HG03565 (cell line): ENCODE measurements around the gene EFNA1.
A peak's percentile ranks its signal among the peaks of the same experiment; 100 is the strongest.

ENCODE experiments used
- ATAC-seq: cut with Tn5 transposase; IDR thresholded peaks from one replicate; pipeline ENCODE4 v1.9.1; 2021; ENCODE audit warnings: mild to moderate bottlenecking, moderate library complexity; ENCODE audit not compliant: unreplicated experiment

The EFNA1 gene, protein sequence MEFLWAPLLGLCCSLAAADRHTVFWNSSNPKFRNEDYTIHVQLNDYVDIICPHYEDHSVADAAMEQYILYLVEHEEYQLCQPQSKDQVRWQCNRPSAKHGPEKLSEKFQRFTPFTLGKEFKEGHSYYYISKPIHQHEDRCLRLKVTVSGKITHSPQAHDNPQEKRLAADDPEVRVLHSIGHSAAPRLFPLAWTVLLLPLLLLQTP

DNA sequence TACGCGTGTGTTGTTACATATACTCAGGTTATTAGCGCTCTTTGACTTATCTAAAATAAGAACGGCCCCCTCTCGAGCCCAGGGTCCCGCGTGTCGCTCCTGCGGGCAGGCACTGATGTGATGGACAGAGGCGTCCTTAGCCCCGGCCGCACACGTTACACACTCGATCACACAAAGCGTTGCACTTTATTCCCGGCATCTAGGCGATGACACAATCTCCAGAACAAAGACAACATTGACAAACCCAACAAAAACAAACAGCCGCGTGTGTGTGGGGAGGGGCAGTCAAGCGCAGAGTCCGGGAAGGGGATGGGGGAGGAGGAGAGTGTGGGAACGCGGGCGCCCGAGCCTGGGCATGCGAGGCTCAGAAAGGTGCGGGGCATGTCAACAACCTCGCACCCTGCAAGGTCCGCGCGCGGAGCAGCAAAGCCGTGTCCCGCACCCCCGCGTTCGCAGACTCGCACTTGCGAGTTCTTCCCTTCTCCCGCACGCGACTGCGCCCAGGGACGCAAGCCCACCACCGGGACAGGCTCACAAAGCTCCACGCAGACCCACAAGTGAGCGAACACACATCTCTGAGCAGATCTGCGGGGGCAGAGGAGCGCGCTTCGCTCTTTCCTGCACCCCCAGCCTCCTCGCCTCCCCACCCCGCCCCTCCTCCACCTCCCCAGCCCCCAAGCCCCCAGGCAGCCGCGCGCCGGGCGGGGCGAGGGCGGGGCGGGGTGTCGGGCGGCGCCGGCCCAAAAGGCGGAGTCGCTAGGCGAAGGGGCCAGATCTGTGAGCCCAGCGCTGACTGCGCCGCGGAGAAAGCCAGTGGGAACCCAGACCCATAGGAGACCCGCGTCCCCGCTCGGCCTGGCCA is at the start of gene EFNA1:
EFNA1 (plus strand) TSS at position 772 of the 862 bp plus-strand sequence. CDS start 102 bp downstream, outside the sequence.
- ATAC-seq, result no peak

DNA sequence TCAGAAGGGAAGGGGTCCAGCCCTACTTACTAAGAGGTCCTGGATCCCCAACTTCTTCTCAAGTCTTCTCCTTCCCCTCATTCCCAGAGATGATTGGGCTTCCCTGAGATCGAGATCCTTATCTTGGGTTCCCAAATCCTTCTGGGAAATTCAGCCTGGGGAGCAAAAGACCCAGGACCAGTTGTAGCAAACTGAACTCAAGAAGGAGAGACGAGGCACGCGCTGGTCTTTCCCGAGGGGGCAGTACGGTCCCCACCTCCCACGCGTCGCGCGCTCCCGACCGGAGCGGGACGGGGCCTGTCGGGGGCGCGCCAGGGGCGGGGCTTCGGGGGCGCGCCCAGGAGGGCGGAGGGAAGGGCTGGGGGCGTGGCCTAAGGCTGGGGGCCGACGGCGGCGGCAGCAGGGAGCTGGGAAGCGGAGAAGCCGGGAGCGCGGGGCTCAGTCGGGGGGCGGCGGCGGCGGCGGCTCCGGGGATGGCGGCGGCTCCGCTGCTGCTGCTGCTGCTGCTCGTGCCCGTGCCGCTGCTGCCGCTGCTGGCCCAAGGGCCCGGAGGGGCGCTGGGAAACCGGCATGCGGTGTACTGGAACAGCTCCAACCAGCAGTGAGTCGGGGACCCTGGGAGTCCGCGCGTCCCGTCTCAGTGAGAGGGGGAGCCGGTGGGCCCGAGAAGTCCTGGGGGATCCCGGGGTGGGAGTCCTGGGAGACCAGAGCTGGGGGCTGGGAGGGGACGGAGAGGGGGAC is 49.0 kb upstream of the EFNA1 start, which contains the start of gene EFNA3:
EFNA3 (plus strand) TSS at position 369 of the 741 bp plus-strand sequence; CDS start at position 474, 105 bp downstream.
- ATAC-seq, result no peak

DNA sequence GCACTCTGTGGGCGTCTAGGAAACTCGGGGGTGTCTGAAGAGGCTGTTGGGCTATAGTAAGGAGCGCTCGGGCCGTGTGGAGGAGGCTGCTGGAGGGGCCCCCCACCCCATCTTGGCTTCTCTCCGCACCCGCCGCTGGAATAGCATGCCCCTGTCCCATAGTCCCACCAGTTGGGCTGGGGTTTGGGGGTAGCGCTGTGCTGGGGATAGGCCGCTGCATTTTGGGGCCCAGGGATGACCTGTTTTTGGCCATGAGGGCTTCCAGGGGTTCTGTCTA is 48.5 kb upstream of the EFNA1 start:
- no peak for ATAC-seq

DNA sequence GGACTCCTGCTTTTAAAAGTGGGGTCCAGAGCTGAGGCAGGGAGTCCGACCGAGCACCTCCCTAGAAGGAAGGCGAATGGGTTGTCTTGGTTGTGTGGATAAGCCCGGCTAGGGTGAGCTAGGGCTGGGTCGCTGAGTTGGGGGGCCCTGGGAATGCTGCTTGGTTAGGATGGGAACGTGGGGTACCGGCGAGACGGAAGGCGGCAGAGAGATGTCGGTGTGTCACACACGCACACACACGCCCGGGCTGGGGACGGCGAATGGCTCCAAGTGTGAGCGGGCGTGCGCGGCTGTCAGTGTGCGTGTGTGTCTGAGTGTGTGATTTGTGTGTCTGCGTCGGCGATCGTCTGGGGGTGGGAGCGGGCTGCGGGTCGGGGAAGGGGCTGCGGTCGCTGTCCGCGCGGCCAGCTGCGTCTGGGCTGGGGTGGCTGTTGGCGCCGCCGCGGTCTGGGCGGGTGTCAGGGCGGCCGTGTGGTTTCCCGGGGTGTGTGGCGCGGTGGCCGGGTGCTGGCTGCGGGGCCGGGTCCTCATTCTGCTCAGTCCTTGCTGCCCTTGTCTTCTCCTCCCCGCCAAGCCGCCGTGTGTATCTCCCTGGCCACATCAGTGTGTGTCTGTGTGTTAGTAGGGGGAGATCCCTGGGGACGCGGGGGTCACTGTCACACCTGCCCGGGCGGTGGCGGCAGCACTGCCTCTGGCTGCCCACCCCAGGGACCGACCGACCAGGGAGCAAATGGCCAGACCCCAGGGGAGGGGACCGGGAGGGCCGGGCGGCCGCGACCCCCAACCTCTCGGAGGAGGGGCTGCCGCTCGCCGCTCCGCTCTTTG is 48.0 kb upstream of the EFNA1 start:
- ATAC-seq, result no peak

DNA sequence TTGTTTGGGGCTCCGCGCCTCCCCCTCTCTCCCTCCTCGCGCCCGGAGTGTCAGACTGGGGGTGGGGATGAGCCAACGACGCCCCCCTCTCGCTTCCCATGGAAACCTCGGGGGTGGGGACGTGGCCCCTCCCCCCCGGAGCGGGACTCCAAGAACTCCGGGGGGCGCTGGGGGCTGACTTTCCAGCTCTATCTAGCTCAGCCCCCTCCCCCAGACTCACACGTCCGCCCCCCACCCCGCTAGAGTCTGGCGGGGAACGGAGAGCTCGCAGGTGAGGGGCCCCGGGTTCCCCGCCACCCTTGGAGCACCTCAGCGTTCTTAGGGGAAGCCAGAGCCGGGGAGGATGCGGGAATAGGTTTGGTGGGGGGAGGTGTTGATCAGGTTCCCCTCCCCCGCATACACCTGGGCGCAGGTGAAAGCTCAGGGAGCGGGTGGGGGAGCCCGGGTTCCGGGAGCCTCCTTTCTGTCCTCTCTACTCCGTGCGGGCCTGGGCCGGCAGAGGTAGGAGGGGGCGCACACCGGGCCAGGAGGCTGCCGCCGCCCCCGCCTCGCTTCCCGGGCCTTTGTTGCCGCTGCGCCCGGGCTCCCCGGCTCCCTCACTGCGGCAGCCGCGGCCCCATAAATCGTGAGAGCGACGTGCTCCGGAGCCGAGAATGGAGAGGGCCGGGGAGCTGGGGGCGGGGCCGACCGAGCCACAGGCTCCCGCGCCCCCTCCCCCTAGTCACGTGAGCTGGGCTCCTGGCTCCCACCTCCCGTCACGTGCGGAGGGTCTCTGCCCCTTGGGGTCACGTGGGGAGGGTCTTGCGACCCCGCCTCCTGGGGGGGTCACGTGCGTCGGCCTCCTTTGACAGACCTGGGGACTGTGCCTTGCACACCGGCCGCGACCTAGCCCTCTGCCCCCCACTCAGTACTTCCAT is 47.1 kb upstream of the EFNA1 start:
- ATAC-seq, result no peak

DNA sequence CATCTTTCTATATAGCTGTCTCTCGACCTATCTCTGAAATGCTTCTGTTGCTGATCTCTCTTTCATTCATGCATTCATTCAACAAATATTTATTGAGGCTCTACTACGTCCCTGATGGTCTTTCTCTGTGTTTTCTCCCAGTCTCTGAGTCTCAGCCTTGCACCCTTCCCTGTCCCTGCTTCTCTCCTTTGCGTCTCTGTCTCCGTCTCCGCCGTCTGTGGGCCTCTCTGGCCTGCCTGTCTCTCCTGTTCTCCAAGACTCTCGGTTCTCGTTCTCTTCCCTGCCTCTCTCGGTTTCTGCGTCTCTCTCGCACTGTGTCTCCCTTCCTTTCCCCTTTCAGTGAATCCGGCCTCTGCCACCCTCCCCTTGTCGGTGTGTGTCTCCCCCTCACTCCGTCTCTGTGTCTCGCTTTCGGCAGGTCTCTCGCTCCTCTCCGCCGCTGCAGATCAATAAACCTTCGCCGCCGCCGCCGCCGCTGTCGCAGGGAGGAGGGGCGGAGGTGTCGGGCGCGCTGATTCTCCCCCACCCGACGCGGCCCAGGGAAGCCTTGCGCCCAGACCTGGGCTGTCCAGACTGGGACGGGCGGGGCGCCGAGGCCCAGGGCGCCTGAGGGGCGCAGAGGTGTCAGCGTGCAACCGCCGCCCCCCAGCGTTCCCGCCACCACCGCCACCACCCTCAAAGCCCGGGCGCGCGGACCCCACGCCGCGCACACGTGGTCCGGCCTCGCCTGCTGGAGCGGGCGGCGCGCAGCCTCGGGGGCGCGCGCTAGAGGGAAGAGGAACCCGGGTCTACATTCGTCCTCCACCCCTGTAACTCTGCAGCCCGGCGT is 46.0 kb upstream of the EFNA1 start:
- no peak for ATAC-seq

DNA sequence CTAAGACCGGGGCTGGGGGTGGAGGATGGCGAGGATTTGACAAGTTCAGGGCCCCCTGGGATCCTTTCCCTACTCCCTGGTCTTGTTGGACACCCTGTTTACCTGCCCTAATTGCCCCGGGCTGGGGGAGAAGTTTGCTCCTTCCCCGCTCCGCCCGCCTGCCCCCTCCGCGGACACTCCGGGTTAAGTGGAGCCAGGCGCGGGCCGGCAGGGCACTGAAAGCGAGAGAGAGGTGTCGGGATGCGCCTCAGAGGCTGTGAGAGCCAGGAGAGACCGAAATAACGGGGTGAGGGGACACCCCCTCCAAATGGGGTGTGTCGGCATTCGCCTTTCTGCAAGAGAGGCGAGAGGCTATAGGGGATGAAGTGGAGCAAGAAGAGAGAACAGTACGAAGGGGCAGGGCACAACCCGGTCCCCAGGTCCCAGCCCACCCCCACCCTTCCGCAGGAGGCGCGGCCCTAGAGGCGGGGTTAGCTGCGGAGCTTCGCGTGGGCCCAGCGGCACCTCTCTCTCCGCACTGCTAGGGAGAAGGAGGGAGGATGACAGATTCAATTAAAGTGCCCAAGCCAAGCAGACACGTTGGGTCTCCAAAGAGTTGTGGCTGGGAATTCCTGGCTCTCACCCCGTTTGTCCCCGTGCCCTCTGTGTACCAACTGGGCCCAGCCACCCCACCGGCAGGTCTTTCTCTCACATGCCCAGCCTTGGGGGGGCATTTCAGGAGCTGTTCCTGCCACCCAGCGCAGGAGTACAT is 45.2 kb upstream of the EFNA1 start:
- ATAC-seq, result no peak

DNA sequence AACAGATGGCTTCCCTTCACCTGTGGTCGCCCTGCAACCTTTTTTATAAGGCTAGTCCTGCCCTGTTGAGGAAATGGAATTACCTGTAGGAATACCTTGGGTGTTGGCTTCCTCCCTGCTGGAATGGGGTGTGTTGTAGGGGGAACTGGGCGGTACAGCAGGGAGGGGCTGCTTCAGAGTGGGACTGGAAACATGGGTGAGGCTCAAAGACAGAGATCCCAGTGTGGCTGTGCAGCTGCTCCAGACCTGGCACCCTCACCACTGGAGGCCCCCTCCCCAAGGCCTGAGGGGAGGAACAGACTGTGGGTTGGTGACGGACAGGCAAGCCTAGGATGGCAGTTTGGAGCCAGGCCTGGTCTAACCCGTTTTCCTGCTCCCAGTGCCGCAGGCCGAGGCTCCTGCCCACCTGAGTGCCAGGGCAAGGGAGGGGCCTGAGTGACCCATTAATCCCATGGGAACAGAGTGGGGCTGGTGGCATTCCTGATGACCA is 44.6 kb upstream of the EFNA1 start:
- no peak for ATAC-seq

DNA sequence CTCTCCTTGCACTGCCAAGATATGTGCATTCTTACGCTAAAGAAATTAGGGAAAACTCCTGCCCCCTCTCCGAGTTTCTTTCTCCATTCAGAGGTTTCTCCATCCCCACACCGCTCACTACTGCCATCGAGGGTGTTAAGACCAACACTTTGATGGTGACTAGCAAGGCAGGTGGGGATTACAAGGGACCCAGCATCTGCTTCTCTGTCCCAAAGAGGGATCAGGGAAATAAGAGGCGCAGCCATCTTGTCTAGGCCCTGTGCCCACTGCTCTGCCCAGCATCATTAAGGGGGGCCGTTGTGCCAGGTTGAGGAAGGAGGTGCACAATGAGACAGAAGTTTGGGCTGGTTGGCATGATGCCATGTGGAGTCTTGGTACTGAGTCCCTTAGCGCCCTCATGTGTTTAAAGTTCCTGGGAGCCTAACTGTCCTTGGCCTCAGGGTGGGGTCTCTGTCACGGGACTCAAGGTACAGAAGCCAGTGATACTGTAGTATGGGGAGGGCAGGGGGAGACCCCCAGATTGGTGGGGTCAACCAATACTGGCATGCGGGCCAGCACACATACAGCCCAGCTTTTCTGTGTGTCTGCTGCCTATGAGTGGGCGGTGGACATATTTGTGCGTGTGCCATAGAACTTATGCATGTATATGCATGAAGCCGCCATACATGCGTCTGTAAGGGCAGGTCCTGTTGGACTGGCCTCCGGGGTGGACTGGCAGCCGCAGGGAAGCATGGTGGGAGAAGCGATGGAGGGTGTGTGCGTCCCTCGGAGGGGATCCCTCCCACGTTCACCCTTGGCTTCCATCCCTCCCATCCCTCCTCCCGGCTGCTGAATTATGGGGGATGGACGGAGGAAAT is 43.6 kb upstream of the EFNA1 start:
- no peak for ATAC-seq

DNA sequence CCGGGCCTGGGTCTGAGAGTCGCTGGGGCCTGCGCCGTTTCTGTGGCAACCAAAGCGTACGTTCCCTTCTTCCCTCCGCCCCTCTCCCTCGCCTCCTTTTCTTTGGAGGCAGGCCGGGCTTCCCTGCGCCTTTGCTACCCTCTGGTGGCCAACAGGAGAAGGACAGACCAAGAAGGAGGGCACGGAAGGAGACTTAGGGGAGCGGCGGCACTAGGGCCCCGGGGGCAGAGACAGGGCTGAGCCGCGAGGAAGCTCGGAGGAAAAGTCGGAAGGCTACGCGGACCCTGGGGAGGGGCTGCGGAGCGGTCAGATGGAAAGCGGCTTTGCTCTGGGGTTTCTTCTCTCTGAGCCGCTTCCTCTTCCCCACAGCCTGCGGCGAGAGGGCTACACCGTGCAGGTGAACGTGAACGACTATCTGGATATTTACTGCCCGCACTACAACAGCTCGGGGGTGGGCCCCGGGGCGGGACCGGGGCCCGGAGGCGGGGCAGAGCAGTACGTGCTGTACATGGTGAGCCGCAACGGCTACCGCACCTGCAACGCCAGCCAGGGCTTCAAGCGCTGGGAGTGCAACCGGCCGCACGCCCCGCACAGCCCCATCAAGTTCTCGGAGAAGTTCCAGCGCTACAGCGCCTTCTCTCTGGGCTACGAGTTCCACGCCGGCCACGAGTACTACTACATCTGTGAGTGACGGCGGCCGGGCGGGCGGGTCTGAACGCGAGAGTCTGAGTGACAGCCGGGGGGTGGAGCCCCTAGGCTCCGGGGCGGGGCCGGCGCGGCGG is 42.8 kb upstream of the EFNA1 start:
- ATAC-seq, result peak; percentile 63

DNA sequence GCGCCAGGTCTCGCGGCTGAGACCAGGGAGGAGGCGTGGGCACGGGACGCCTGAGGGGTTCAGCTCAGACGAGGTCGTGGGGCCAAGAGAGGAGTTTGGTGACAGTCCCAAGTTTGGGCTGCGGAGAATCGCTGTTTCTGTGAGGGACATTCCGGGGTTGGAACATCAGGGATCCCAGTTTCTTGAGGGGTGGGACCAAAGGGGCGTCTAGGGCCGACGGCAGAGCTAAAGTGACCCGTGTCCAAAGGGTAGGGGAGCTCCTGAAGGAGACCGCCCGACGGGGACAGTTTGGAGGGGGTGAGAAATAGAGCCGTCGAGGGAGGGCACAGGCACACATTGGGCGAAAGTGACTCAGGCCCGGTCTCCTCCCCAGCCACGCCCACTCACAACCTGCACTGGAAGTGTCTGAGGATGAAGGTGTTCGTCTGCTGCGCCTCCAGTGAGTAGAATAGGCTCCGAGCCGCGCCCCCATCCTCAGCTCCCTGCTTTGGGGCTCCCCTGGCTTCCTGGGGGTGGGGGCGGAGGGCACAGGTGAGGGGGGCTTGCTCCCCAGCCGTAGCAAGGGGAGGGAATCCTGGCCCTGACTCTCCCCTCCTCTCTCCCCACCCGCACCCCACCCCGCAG is 42.1 kb upstream of the EFNA1 start:
- ATAC-seq, result no peak

DNA sequence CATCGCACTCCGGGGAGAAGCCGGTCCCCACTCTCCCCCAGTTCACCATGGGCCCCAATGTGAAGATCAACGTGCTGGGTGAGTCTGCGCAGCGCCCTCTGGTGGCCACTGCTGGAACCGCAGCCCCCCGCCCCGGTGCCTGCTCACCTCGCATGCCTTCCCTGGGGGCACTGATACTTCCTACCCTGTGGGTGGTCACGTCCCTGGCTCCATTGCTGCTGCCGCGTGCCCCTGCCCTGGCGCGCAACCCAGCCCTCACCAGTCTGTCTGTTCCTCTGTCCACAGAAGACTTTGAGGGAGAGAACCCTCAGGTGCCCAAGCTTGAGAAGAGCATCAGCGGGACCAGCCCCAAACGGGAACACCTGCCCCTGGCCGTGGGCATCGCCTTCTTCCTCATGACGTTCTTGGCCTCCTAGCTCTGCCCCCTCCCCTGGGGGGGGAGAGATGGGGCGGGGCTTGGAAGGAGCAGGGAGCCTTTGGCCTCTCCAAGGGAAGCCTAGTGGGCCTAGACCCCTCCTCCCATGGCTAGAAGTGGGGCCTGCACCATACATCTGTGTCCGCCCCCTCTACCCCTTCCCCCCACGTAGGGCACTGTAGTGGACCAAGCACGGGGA is 41.4 kb upstream of the EFNA1 start:
- ATAC-seq, result no peak

DNA sequence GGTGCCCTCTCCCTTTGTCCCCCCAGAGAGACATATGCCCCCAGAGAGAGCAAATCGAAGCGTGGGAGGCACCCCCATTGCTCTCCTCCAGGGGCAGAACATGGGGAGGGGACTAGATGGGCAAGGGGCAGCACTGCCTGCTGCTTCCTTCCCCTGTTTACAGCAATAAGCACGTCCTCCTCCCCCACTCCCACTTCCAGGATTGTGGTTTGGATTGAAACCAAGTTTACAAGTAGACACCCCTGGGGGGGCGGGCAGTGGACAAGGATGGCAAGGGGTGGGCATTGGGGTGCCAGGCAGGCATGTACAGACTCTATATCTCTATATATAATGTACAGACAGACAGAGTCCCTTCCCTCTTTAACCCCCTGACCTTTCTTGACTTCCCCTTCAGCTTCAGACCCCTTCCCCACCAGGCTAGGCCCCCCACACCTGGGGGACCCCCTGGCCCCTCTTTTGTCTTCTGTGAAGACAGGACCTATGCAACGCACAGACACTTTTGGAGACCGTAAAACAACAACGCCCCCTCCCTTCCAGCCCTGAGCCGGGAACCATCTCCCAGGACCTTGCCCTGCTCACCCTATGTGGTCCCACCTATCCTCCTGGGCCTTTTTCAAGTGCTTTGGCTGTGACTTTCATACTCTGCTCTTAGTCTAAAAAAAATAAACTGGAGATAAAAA is 40.7 kb upstream of the EFNA1 start:
- ATAC-seq, result no peak

DNA sequence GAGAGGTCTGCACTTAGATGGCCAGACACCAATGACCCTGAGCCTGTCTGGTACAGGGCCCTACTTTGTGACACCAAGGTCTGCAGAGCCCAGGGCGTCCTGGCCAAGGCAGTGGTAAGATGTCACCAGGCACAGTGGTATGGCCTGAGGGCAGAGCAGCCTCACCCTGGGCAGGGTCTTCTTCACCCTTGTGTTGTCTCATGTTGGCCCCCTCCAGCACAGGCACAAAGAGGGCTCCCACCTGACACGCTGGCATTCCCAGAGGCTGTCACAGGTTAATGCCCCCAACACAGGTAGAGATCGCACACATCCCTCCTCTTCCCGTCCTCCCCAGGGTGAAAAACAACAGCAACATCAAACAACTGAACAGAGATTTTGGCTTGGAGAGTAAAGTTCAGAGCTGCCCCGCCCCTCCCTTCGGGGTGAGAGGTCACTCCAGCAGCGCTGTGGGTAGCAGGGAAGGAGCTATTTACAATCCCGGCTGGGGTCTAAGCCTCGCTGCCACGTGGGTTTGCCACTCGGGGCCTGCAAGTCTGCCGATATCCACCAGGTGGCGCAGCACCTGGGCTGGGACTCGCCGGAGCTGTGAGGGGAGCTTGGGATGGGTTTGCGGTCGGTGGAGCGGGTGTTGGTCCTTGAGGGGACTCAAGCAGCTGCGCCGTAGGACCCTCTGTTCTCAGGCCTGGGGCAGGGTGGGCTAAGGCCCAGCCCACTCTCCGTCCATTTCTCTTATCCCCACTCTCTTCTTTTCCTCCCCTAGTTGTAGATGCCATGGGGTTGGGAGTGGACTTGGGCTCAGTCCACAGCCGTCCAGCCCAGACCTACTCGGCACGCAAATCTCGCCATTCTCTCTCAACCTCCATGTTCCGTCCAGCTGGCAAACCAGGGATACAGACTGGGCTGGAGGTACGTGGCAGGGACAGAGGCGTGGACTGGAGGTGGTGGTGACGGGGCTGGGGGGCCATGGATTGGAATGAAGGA is 36.3 kb upstream of the EFNA1 start:
- ATAC-seq, result no peak
